Effector memory CD4-positive, alpha-beta T cell (primary cell): ENCODE data around the gene TSPAN1.

Experiments used
- DNase-seq, 3 donors: peaks; one replicate each; pipeline ENCODE4 v3.0.0-alpha.2; 2020
- H3K27ac ChIP-seq: 2 replicates; pipeline ENCODE4 v1.7.0; 2013; ENCODE audit warnings: mild to moderate bottlenecking, low read length, moderate library complexity; ENCODE audit not compliant: insufficient read depth, poor library complexity, severe bottlenecking
- H3K27me3 ChIP-seq: replicated peaks from 2 replicates; pipeline ENCODE4 v1.7.0; 2013; ENCODE audit warnings: mild to moderate bottlenecking, low read length; ENCODE audit not compliant: insufficient read depth, control insufficient read depth, poor library complexity, severe bottlenecking
- H3K36me3 ChIP-seq: 2 replicates; pipeline ENCODE4 v1.7.0; 2013; ENCODE audit warnings: mild to moderate bottlenecking, low read length, moderate library complexity; ENCODE audit not compliant: control insufficient read depth, insufficient read depth
- H3K4me1 ChIP-seq: 2 replicates; pipeline ENCODE4 v1.7.0; 2013; ENCODE audit warnings: low read length, mild to moderate bottlenecking; ENCODE audit not compliant: control insufficient read depth, insufficient read depth, poor library complexity, severe bottlenecking
- H3K4me3 ChIP-seq: 2 replicates; pipeline ENCODE4 v1.7.0; 2013; ENCODE audit warnings: low read length, low read depth, mild to moderate bottlenecking; ENCODE audit not compliant: insufficient read depth, poor library complexity, severe bottlenecking
- H3K9me3 ChIP-seq: 2 replicates; pipeline ENCODE4 v1.7.0; 2013; ENCODE audit warnings: mild to moderate bottlenecking, low read length, moderate library complexity; ENCODE audit not compliant: control insufficient read depth
- total RNA-seq, 3 donors: gene quantifications; one replicate each; lab custom pipeline; 2026; lab: John Stamatoyannopoulos, UW

TSPAN1 gene
- 0 reads per million in 3 donors for total RNA-seq

GRCh38 chr1:46174448-46175231 is at the start of gene TSPAN1:
TSS of gene TSPAN1 (plus strand) at chr1:46175087. CDS start at chr1:46181108, 6,021 bp downstream.
- Histone ChIP-seq H3K4me1 (no peaks in the 10 kb centered on the region), H3K9me3 (no peaks in the 10 kb centered on the region), H3K36me3 (no peaks in the 10 kb centered on the region), H3K27ac (no peak within 1 kb of the TSS), H3K4me3 (no peak within 1 kb of the TSS), H3K27me3 (no peaks in the 10 kb centered on the region)
- no peak for DNase-seq

- DNase-seq = no peak
- H3K27me3 ChIP-seq = peaks cover 24% of the 10 kb centered on the region
- H3K36me3 ChIP-seq = no peaks in the 10 kb centered on the region
- no peak overlapping the region for H3K4me3 ChIP-seq
- no peaks in the 10 kb centered on the region for H3K9me3 ChIP-seq
- H3K4me1 ChIP-seq = peaks cover 12% of the 10 kb centered on the region
- no peak overlapping the region for H3K27ac ChIP-seq
Measured at GRCh38 chr1:46128344-46128743, 46.5 kb upstream of the TSPAN1 start.

GRCh38 chr1:46130121-46130520 is 44.8 kb upstream of the TSPAN1 start:
- Histone ChIP-seq H3K9me3 (no peaks in the 10 kb centered on the region), H3K27me3 (peaks cover 24% of the 10 kb centered on the region), H3K4me1 (peaks cover 16% of the 10 kb centered on the region), H3K4me3 (no peak overlapping the region), H3K27ac (no peak overlapping the region), H3K36me3 (no peaks in the 10 kb centered on the region)
- no peak for DNase-seq

- no peak overlapping the region for H3K27ac ChIP-seq
- H3K27me3 ChIP-seq = peaks cover 24% of the 10 kb centered on the region
- H3K4me1 ChIP-seq = peaks cover 16% of the 10 kb centered on the region
- no peaks in the 10 kb centered on the region for H3K36me3 ChIP-seq
- no peak for DNase-seq
- H3K4me3 ChIP-seq = no peak overlapping the region
- H3K9me3 ChIP-seq = no peaks in the 10 kb centered on the region
Measured at GRCh38 chr1:46130606-46131005, 44.3 kb upstream of the TSPAN1 start.

GRCh38 chr1:46131093-46131492 is 43.8 kb upstream of the TSPAN1 start:
- Histone ChIP-seq H3K27ac (no peak overlapping the region), H3K4me1 (peaks cover 16% of the 10 kb centered on the region), H3K36me3 (no peaks in the 10 kb centered on the region), H3K27me3 (peaks cover 24% of the 10 kb centered on the region), H3K9me3 (no peaks in the 10 kb centered on the region), H3K4me3 (no peak overlapping the region)
- DNase-seq = no peak

GRCh38 chr1:46131712-46132528 is 43.0 kb upstream of the TSPAN1 start:
- peaks cover 24% of the 10 kb centered on the region for H3K27me3 ChIP-seq
- peak overlapping the region; percentile 82 for H3K4me3 ChIP-seq
- peak overlapping the region; percentile 48 for H3K27ac ChIP-seq
- H3K4me1 ChIP-seq = peaks cover 16% of the 10 kb centered on the region
- H3K9me3 ChIP-seq = no peaks in the 10 kb centered on the region
- H3K36me3 ChIP-seq = no peaks in the 10 kb centered on the region
- DNase-seq = peak in 1 of 3 donors; percentile 9

GRCh38 chr1:46132529-46133180 is 42.2 kb upstream of the TSPAN1 start, which contains the start of gene PIK3R3:
TSS of gene PIK3R3 (minus strand) at chr1:46132629. CDS start at chr1:46131952, 677 bp downstream.
- Histone ChIP-seq H3K9me3 (no peaks in the 10 kb centered on the region), H3K27me3 (peaks cover 24% of the 10 kb centered on the region), H3K4me1 (peaks cover 16% of the 10 kb centered on the region), H3K36me3 (no peaks in the 10 kb centered on the region), H3K27ac (peak within 1 kb of the TSS; percentile 48), H3K4me3 (peak within 1 kb of the TSS; percentile 82)
- DNase-seq = peak; percentile 77 to 79 (median 78)

GRCh38 chr1:46133181-46133658 is 41.7 kb upstream of the TSPAN1 start:
- no peak for DNase-seq
- H3K36me3 ChIP-seq = no peaks in the 10 kb centered on the region
- H3K4me1 ChIP-seq = peaks cover 16% of the 10 kb centered on the region
- no peak overlapping the region for H3K27ac ChIP-seq
- H3K9me3 ChIP-seq = no peaks in the 10 kb centered on the region
- H3K27me3 ChIP-seq = peaks cover 24% of the 10 kb centered on the region
- H3K4me3 ChIP-seq = peak overlapping the region; percentile 82

GRCh38 chr1:46133781-46134350 is 41.0 kb upstream of the TSPAN1 start:
- peaks cover 24% of the 10 kb centered on the region for H3K27me3 ChIP-seq
- no peak overlapping the region for H3K4me3 ChIP-seq
- H3K9me3 ChIP-seq = no peaks in the 10 kb centered on the region
- H3K27ac ChIP-seq = no peak overlapping the region
- no peaks in the 10 kb centered on the region for H3K36me3 ChIP-seq
- H3K4me1 ChIP-seq = peaks cover 16% of the 10 kb centered on the region
- DNase-seq = no peak
